GM12872 (cell line): Measurements from ENCODE around the gene TSSC4.

Experiments
- CTCF ChIP-seq: IDR thresholded peaks from 3 replicates; pipeline ENCODE4 v1.5.1; 2011; ENCODE audit warnings: low read depth, mild to moderate bottlenecking, low read length, moderate library complexity; ENCODE audit not compliant: insufficient read depth

The TSSC4 gene

GRCh38 chr11:2390725-2391151 is 9.8 kb upstream of the TSSC4 start:
- no peak for TF ChIP-seq CTCF

GRCh38 chr11:2391181-2391975 is 9.2 kb upstream of the TSSC4 start:
- TF ChIP-seq CTCF = no peak

GRCh38 chr11:2392241-2392959 is 8.2 kb upstream of the TSSC4 start:
- TF ChIP-seq CTCF = no peak

GRCh38 chr11:2393111-2393868 is 7.3 kb upstream of the TSSC4 start:
- TF ChIP-seq CTCF = no peak

- TF ChIP-seq CTCF = peak; percentile 21; the same call in 1 of the 3 replicates
Measured at GRCh38 chr11:2393941-2394817, 6.4 kb upstream of the TSSC4 start.

- TF ChIP-seq CTCF = no peak
Measured at GRCh38 chr11:2394818-2395105, 5.8 kb upstream of the TSSC4 start.
